HepG2 (cell line): ENCODE data around the gene WNK4. TPM values are rescaled to one million over a fixed set of nuclear protein-coding genes. Genes with fewer than 3 reads are reported as not detected.
A peak's percentile ranks its signal among the peaks of the same experiment; 100 is the strongest.

ENCODE experiments used
- ARID5B ChIP-seq: IDR thresholded peaks from 2 replicates; pipeline ENCODE4 v1.4.0; 2020; ENCODE audit warnings: mild to moderate bottlenecking, missing genetic modification reagents
- CREM ChIP-seq, 2 experiments: sonication (generic) in 1 of 2; formaldehyde crosslinking in 1 of 2; IDR thresholded peaks; 2 replicates each; pipeline versions ENCODE4 v1.4.0 to v1.6.1; 2016 to 2020; ENCODE audit warnings: antibody characterized with exemption in 1 of 2, mild to moderate bottlenecking in 1 of 2, missing genetic modification reagents in 1 of 2
- FOXJ3 ChIP-seq: sonication (generic); formaldehyde crosslinking; IDR thresholded peaks from 2 replicates; pipeline ENCODE4 v1.4.0; 2020; ENCODE audit warnings: missing genetic modification reagents, mild to moderate bottlenecking, borderline replicate concordance
- HNF1B ChIP-seq: sonication (generic); formaldehyde crosslinking; IDR thresholded peaks from 2 replicates; pipeline ENCODE4 v1.5.1; 2020; ENCODE audit warnings: mild to moderate bottlenecking, moderate library complexity, missing genetic modification reagents
- NR2F6 ChIP-seq, 2 experiments: IDR thresholded peaks; 2 replicates each; pipeline ENCODE4 v1.6.1; 2016; ENCODE audit warnings: antibody characterized with exemption in 1 of 2, mild to moderate bottlenecking in 1 of 2
- PHF21A ChIP-seq: sonication (generic); formaldehyde crosslinking; IDR thresholded peaks from 2 replicates; pipeline ENCODE4 v1.5.0; 2020; ENCODE audit warnings: mild to moderate bottlenecking, missing genetic modification reagents
- RARG ChIP-seq: sonication (generic); formaldehyde crosslinking; IDR thresholded peaks from 2 replicates; pipeline ENCODE4 v1.4.0; 2020; ENCODE audit warnings: low read depth, mild to moderate bottlenecking, missing genetic modification reagents
- SKI ChIP-seq: fragments of 450-650 bp; IDR thresholded peaks from one replicate; pipeline ENCODE4 v1.6.1; 2018; ENCODE audit warnings: mild to moderate bottlenecking; ENCODE audit not compliant: partially characterized antibody
- SOX6 ChIP-seq, 2 experiments: fragments of 450-650 bp in 1 of 2; sonication (generic) in 1 of 2; formaldehyde crosslinking in 1 of 2; IDR thresholded peaks; 2 replicates each; pipeline versions ENCODE4 v1.4.0 to v1.6.1; 2017 to 2020; ENCODE audit warnings: antibody characterized with exemption in 1 of 2, mild to moderate bottlenecking in 1 of 2, missing genetic modification reagents in 1 of 2
- YEATS4 ChIP-seq: sonication (generic); formaldehyde crosslinking; IDR thresholded peaks from 2 replicates; pipeline ENCODE4 v1.4.0; 2020; ENCODE audit warnings: missing genetic modification reagents, borderline replicate concordance
- YY1 ChIP-seq: IDR thresholded peaks from 2 replicates; pipeline ENCODE4 v1.6.1; 2011; ENCODE audit warnings: low read length, low read depth, moderate library complexity, mild to moderate bottlenecking; ENCODE audit not compliant: insufficient read depth, insufficient replicate concordance
- ZNF512 ChIP-seq: sonication (generic); formaldehyde crosslinking; IDR thresholded peaks from 2 replicates; pipeline ENCODE4 v1.4.0; 2020; ENCODE audit warnings: mild to moderate bottlenecking, missing genetic modification reagents
- ZNF569 ChIP-seq: sonication (generic); formaldehyde crosslinking; IDR thresholded peaks from 2 replicates; pipeline ENCODE4 v1.5.0; 2020; ENCODE audit warnings: mild to moderate bottlenecking, missing genetic modification reagents, moderate library complexity, borderline replicate concordance
- ZNF816 ChIP-seq: sonication (generic); formaldehyde crosslinking; IDR thresholded peaks from 2 replicates; pipeline ENCODE4 v1.8.0; 2022; ENCODE audit warnings: missing genetic modification reagents, mild to moderate bottlenecking, borderline replicate concordance
- ZNF879 ChIP-seq: sonication (generic); formaldehyde crosslinking; IDR thresholded peaks from 2 replicates; pipeline ENCODE4 v1.8.1; 2023; ENCODE audit warnings: missing genetic modification reagents
- ZSCAN30 ChIP-seq: sonication (generic); formaldehyde crosslinking; IDR thresholded peaks from 2 replicates; pipeline ENCODE4 v1.5.0; 2020; ENCODE audit warnings: mild to moderate bottlenecking, missing genetic modification reagents
- polyA plus RNA-seq, 8 experiments: library from polyadenylated mRNA; depleted of rRNA in 3 of 8; stranded (reverse) in 7 of 8; unstranded in 1 of 8; fragments of >200 nt; fragmentation: Illumina TruSeq in 4 of 8; extraction: Trizol in 4 of 8; gene quantifications; 2 replicates each; pipeline versions ENCODE4 v1.2.1 to v1.2.3, GENCODE V29; 2011 to 2016; ENCODE audit warnings: low read depth in 4 of 8, missing spikeins in 1 of 8, mixed read lengths in 1 of 8; ENCODE audit not compliant: insufficient read depth in 1 of 8
- total RNA-seq, 5 experiments: library from RNA; depleted of rRNA; stranded (reverse); fragments of >200 nt; fragmentation: Illumina TruSeq; extraction: Trizol; gene quantifications; 2 replicates each; pipeline ENCODE4 v1.2.3, GENCODE V29; 2016; ENCODE audit warnings: low read depth in 1 of 5
- TF ChIP-seq, protein P1 (sequence below): sonication (generic); formaldehyde crosslinking; IDR thresholded peaks from 2 replicates; pipeline ENCODE4 v1.9.0; 2021; ENCODE audit warnings: missing genetic modification reagents, borderline replicate concordance
- TF ChIP-seq, protein P2 (sequence below): sonication (generic); formaldehyde crosslinking; IDR thresholded peaks from 2 replicates; pipeline ENCODE4 v1.8.1; 2023; ENCODE audit warnings: mild to moderate bottlenecking, inconsistent platforms, moderate library complexity, missing genetic modification reagents, borderline replicate concordance

The WNK4 gene
- total and polyA plus RNA-seq, 2 of the 13 experiments (the other 11 are each of a cell fraction or from before 2014, with no cell fraction given): 2.7 to 13.7 TPM

- no peak for TF ChIP-seq ZSCAN30 (CRISPR knock-in tag)
- TF ChIP-seq SOX6 (IDR thresholded peaks at IDR 0.05): no peak
- peak; percentile 44; the same call in 1 of the 2 replicates for TF ChIP-seq SOX6 (CRISPR knock-in tag; IDR thresholded peaks at IDR 0.05)
- TF ChIP-seq NR2F6 (IDR thresholded peaks at IDR 0.05): peak; percentile 39; the same call in 1 of the 2 replicates
- no peak for TF ChIP-seq NR2F6 (CRISPR knock-in tag; IDR thresholded peaks at IDR 0.05)
- no peak for TF ChIP-seq ZNF512 (CRISPR knock-in tag)
- no peak for TF ChIP-seq ZNF879 (CRISPR knock-in tag)
- TF ChIP-seq, protein P1, sequence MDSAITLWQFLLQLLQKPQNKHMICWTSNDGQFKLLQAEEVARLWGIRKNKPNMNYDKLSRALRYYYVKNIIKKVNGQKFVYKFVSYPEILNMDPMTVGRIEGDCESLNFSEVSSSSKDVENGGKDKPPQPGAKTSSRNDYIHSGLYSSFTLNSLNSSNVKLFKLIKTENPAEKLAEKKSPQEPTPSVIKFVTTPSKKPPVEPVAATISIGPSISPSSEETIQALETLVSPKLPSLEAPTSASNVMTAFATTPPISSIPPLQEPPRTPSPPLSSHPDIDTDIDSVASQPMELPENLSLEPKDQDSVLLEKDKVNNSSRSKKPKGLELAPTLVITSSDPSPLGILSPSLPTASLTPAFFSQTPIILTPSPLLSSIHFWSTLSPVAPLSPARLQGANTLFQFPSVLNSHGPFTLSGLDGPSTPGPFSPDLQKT: no peak
- no peak for TF ChIP-seq ZNF569 (CRISPR knock-in tag)
- no peak for TF ChIP-seq RARG (CRISPR knock-in tag)
- TF ChIP-seq SKI: no peak
- TF ChIP-seq, protein P2, sequence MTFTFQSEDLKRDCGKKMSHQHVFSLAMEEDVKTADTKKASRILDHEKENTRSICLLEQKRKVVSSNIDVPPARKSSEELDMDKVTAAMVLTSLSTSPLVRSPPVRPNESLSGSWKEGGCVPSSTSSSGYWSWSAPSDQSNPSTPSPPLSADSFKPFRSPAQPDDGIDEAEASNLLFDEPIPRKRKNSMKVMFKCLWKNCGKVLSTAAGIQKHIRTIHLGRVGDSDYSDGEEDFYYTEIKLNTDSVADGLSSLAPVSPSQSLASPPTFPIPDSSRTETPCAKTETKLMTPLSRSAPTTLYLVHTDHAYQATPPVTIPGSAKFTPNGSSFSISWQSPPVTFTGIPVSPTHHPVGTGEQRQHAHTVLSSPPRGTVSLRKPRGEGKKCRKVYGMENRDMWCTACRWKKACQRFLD (CRISPR knock-in tag): no peak
- TF ChIP-seq YY1: no peak
- peak; percentile 60; the same call in 1 of the 2 replicates for TF ChIP-seq CREM (IDR thresholded peaks at IDR 0.05)
- TF ChIP-seq CREM (CRISPR knock-in tag; IDR thresholded peaks at IDR 0.05): no peak
- no peak for TF ChIP-seq HNF1B (CRISPR knock-in tag)
- peak; percentile 45; the same call in 1 of the 2 replicates for TF ChIP-seq ZNF816 (CRISPR knock-in tag)
- TF ChIP-seq YEATS4 (CRISPR knock-in tag): no peak
- TF ChIP-seq PHF21A: no peak
- TF ChIP-seq FOXJ3 (CRISPR knock-in tag): peak; percentile 59; the same call in 1 of the 2 replicates
- peak; percentile 66 for TF ChIP-seq ARID5B (CRISPR knock-in tag)
Observed at GRCh38 chr17:42791948-42792347, 11.5 kb downstream of the WNK4 start (continued).
